OCI-LY7 (cell line): ENCODE measurements around the gene CLSTN1. TPM values are rescaled to one million over a fixed set of nuclear protein-coding genes. Genes with fewer than 3 reads are reported as not detected.
"Not testable (repeated sequence)": the region's sequence is repeated elsewhere in the genome, so short reads cannot be mapped to it uniquely, and the experiment has no call there.

Experiments
- BruUV-seq: library from RNA; stranded (reverse); fragments of 400-500 nt; replicated peaks from 2 replicates; lab custom pipeline; 2021; lab: Mats Ljungman, UMichigan
- CTCF ChIA-PET: fragments of 300-600 bp; sonication (Branson Sonifier 250); formaldehyde crosslinking; loops from one replicate; lab custom pipeline; 2022; ENCODE audit warnings: antibody characterized with exemption; ENCODE audit not compliant: unreplicated experiment; lab: Charles Lee
- POLR2A ChIA-PET: fragments of 300-600 bp; sonication (Branson Sonifier 250); formaldehyde crosslinking; loops from one replicate; lab custom pipeline; 2022; ENCODE audit warnings: antibody characterized with exemption; lab: Charles Lee
- DNase-seq: peaks from one replicate; pipeline ENCODE4 v3.0.0-alpha.2; 2015; ENCODE audit warnings: low spot score
- H2AFZ ChIP-seq: fragments of 200-600 bp; sonication (generic), shearing (Covaris generic); 2 replicates; pipeline ENCODE4 v1.6.1; 2014; ENCODE audit warnings: mild to moderate bottlenecking, antibody characterized with exemption, low read length, moderate library complexity
- H3K27ac ChIP-seq: fragments of 200-600 bp; sonication (generic); 2 replicates; pipeline ENCODE4 v1.5.1; 2014; ENCODE audit warnings: mixed run types, low read depth, mild to moderate bottlenecking, moderate library complexity, low read length, inconsistent platforms; ENCODE audit not compliant: poor library complexity, severe bottlenecking
- H3K36me3 ChIP-seq: fragments of 200-600 bp; sonication (generic); 2 replicates; pipeline ENCODE4 v1.6.1; 2014; ENCODE audit warnings: mild to moderate bottlenecking, antibody characterized with exemption, low read length, moderate library complexity, mixed read lengths; ENCODE audit not compliant: insufficient read depth
- H3K4me1 ChIP-seq: fragments of 200-600 bp; sonication (generic); 2 replicates; pipeline ENCODE4 v1.5.1; 2014; ENCODE audit warnings: mild to moderate bottlenecking, low read length; ENCODE audit not compliant: insufficient read depth, poor library complexity, severe bottlenecking
- H3K4me2 ChIP-seq: fragments of 200-600 bp; sonication (generic); 2 replicates; pipeline ENCODE4 v1.6.1; 2014; ENCODE audit warnings: mild to moderate bottlenecking, low read length
- H3K4me3 ChIP-seq: fragments of 200-600 bp; sonication (generic); 2 replicates; pipeline ENCODE4 v1.5.1; 2014; ENCODE audit warnings: mild to moderate bottlenecking, low read depth, low read length; ENCODE audit not compliant: poor library complexity, severe bottlenecking
- H3K79me2 ChIP-seq: fragments of 200-600 bp; sonication (generic); 2 replicates; pipeline ENCODE4 v1.6.1; 2016; ENCODE audit warnings: low read depth, mild to moderate bottlenecking, low read length, moderate library complexity, mixed read lengths; ENCODE audit not compliant: insufficient read depth
- H3K9me2 ChIP-seq: fragments of 200-600 bp; sonication (generic); 2 replicates; pipeline ENCODE4 v1.6.1; 2016; ENCODE audit warnings: mild to moderate bottlenecking, low read length, mixed read lengths; ENCODE audit not compliant: insufficient read depth
- H3K9me3 ChIP-seq: fragments of 200-600 bp; sonication (generic); 2 replicates; pipeline ENCODE4 v1.6.1; 2014; ENCODE audit warnings: mild to moderate bottlenecking, mixed run types, low read length, mixed read lengths
- H4K20me1 ChIP-seq: fragments of 200-600 bp; sonication (generic); 2 replicates; pipeline ENCODE4 v1.6.1; 2014; ENCODE audit warnings: mild to moderate bottlenecking, antibody characterized with exemption, low read length, moderate library complexity, mixed read lengths; ENCODE audit not compliant: insufficient read depth
- CTCF ChIP-seq: fragments of 200-600 bp; sonication (generic); conservative IDR thresholded peaks from 2 replicates; pipeline ENCODE4 v1.5.1; 2014; ENCODE audit warnings: mild to moderate bottlenecking, antibody characterized with exemption, low read length, moderate library complexity, mixed read lengths
- EZH2phosphoT487 ChIP-seq: fragments of 200-600 bp; sonication (generic); IDR thresholded peaks from 2 replicates; pipeline ENCODE4 v1.6.1; 2018; ENCODE audit warnings: low read depth, borderline replicate concordance, mild to moderate bottlenecking, mixed run types, antibody characterized with exemption, low read length, moderate library complexity, mixed read lengths
- intact Hi-C: fragments of 100-400 bp; cut with micrococcal nuclease; formaldehyde crosslinking; loops from one replicate; pipeline ENCODE4 v1.10.0; 2022; ENCODE audit not compliant: unreplicated experiment
- total RNA-seq, 2 experiments: library from RNA; depleted of rRNA in 1 of 2; stranded (reverse); fragments of >200 nt in 1 of 2; shearing (Covaris generic) in 1 of 2; gene quantifications; 2 replicates each; pipeline ENCODE4 v1.2.3, GENCODE V29; 2014 to 2022

CLSTN1 gene
- total RNA-seq, 2 experiments from 2014 or later, result 58.6 to 124 TPM

- peaks cover 43% of the 10 kb centered on the region for H3K4me1 ChIP-seq
- intact Hi-C loops, result loop anchor here (2.0 kb wide), 1 partner anchor 61 kb away; no protein-coding TSS in a partner anchor
- no peaks in the 10 kb centered on the region for H3K9me2 ChIP-seq
- peaks cover 5% of the 10 kb centered on the region; the same call in 1 of the 2 replicates for H3K79me2 ChIP-seq
- H3K4me2 ChIP-seq, result peak overlapping the region; percentile 74
- ChIA-PET POLR2A (interaction anchor here (0.5 to 2.5 kb wide), 5 partner anchors 60 to 635 kb away, joined by 3 to 8 read pairs (median 4); no protein-coding TSS in a partner anchor), CTCF (interaction anchor here (0.6 kb wide), 1 partner anchor 10 kb away, joined by 4 read pairs; no protein-coding TSS in a partner anchor)
- no peaks in the 10 kb centered on the region for H4K20me1 ChIP-seq
- H3K9me3 ChIP-seq, result no peaks in the 10 kb centered on the region
- no peaks in the 10 kb centered on the region for H3K36me3 ChIP-seq
- H3K27ac ChIP-seq, result no peak overlapping the region
- TF ChIP-seq CTCF (no peak), EZH2phosphoT487 (no peak)
- DNase-seq, result peak; percentile 37
- no TSS peak for BruUV-seq
- no peak overlapping the region for H2AFZ ChIP-seq
- H3K4me3 ChIP-seq, result peak overlapping the region; percentile 79
These were observed 108.1 kb downstream of the CLSTN1 start for GRCh38 chr1:9715536-9716226.

GRCh38 chr1:9714257-9714718 is 109.5 kb downstream of the CLSTN1 start:
- H4K20me1 ChIP-seq, result no peaks in the 10 kb centered on the region
- H3K9me3 ChIP-seq, result no peaks in the 10 kb centered on the region
- no peak overlapping the region for H3K27ac ChIP-seq
- peaks cover 5% of the 10 kb centered on the region; the same call in 1 of the 2 replicates for H3K79me2 ChIP-seq
- H3K4me1 ChIP-seq, result peaks cover 43% of the 10 kb centered on the region
- TF ChIP-seq EZH2phosphoT487 (no peak), CTCF (no peak)
- intact Hi-C loops, result no loop called here
- H3K36me3 ChIP-seq, result no peaks in the 10 kb centered on the region
- CTCF ChIA-PET, result no interaction called here
- H3K4me3 ChIP-seq, result no peak overlapping the region
- H2AFZ ChIP-seq, result no peak overlapping the region
- peak; percentile 38 for DNase-seq
- TSS peak; percentile 67 for BruUV-seq
- no peak overlapping the region for H3K4me2 ChIP-seq
- POLR2A ChIA-PET, result no interaction called here
- no peaks in the 10 kb centered on the region for H3K9me2 ChIP-seq

GRCh38 chr1:9712767-9713166 is 111.0 kb downstream of the CLSTN1 start:
- H2AFZ ChIP-seq, H3K36me3 ChIP-seq, H3K4me2 ChIP-seq, H3K27ac ChIP-seq, H3K9me2 ChIP-seq, H3K9me3 ChIP-seq, H3K4me3 ChIP-seq, BruUV-seq, H4K20me1 ChIP-seq, H3K79me2 ChIP-seq, POLR2A ChIA-PET, DNase-seq, intact Hi-C loops, CTCF ChIA-PET: not testable (repeated sequence)
- peaks cover 29% of the 10 kb centered on the region for H3K4me1 ChIP-seq
